H54 (cell line): ENCODE measurements around the gene EVX1.
A peak's percentile ranks its signal among the peaks of the same experiment; 100 is the strongest.

Experiments
- DNase-seq: peaks from one replicate; pipeline ENCODE4 v3.0.0; 2011; ENCODE audit warnings: low spot score, mixed read lengths; ENCODE audit not compliant: insufficient read length
- FAIRE-seq: peaks from 3 replicates; lab custom pipeline; 2011; peaks lifted over from hg19 to GRCh38; lab: Jason Lieb, UNC
- POLR2A ChIP-seq: IDR thresholded peaks from 2 replicates; pipeline ENCODE4 v1.6.1; 2011; ENCODE audit warnings: low read depth, mild to moderate bottlenecking, low read length

Gene EVX1

GRCh38 chr7:27235387-27236311 lies 7.0 kb upstream of the EVX1 start:
- no peak for FAIRE-seq
- DNase-seq: no peak
- TF ChIP-seq POLR2A: no peak

DNA sequence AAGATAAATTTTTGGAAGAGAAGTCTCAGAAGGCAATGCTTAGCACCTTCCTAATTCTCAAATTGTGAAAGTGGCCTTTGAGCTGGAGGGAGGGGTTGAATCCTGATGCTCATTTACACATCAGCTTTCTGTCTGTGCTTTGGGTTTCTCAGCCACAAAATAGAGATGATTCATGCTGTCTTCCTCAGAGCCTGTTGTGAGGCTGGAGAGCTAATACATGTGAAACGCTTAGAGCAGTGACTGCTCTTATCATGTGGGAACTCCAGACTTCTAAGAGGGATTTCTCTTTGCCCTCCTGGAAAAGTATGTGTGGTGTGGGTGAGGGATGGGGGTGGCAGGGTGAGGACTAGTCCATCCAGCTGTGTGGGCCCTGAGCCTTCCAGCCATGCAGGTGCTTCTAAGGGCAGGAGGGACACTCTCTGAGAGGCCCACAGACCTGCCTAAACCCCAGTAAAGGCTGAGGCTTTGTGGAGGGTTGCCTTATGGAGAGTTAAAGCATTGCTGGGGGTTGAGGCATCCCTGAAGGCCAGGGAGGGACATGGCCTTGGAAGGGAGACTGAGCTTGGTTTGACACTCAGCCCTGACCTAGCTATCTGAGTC lies 4.8 kb upstream of the EVX1 start:
- TF ChIP-seq POLR2A: no peak
- DNase-seq: peak; percentile 97
- peak; percentile 84 for FAIRE-seq

GRCh38 chr7:27238979-27239386 lies 3.6 kb upstream of the EVX1 start:
- no peak for TF ChIP-seq POLR2A
- no peak for DNase-seq
- FAIRE-seq: no peak

GRCh38 chr7:27239387-27240014 lies 3.1 kb upstream of the EVX1 start:
- TF ChIP-seq POLR2A: no peak
- FAIRE-seq (no peak), DNase-seq (no peak)

DNA sequence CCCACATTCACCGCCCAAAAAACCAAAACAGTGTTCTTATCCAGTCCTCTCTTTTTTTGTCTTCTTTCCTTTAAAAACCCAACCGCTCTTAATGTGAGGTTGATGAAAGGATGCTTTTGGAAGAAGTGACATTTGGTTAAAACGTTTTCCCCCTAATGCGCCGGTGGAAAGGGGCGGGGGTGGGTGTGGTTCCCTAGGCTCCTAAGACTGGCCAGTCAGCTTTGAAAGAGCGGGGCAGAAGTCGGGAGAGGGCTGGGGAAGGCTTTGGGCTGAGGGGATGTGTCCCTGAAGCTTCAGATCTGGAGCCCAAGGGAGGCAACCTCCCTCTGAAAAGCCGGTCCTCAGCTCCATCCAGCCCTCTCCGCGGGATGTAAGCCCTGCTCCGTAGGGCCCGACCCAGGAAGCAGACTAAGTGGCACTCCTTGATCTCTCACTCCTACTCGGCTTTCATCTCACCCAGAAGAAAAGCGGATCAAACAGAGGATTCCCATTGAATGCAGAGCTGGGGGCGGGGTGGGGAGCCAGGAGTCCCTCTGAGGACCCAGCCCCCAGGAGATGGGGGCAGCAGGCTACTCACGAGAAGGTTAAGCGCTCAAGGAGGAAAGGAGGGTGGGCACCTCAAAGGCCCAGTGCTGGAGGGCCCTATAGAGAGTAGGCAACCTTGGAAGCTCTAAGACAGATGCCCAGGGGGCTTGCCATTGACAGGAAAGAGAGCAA lies 2.4 kb upstream of the EVX1 start:
- FAIRE-seq (no peak), DNase-seq (no peak)
- TF ChIP-seq POLR2A: no peak

GRCh38 chr7:27241189-27242056 lies 1.2 kb upstream of the EVX1 start:
- DNase-seq (no peak), FAIRE-seq (no peak)
- no peak for TF ChIP-seq POLR2A

- no peak for TF ChIP-seq POLR2A
- FAIRE-seq (no peak), DNase-seq (no peak)
These were observed 448 bp upstream of the EVX1 start for GRCh38 chr7:27242154-27242553.

DNA sequence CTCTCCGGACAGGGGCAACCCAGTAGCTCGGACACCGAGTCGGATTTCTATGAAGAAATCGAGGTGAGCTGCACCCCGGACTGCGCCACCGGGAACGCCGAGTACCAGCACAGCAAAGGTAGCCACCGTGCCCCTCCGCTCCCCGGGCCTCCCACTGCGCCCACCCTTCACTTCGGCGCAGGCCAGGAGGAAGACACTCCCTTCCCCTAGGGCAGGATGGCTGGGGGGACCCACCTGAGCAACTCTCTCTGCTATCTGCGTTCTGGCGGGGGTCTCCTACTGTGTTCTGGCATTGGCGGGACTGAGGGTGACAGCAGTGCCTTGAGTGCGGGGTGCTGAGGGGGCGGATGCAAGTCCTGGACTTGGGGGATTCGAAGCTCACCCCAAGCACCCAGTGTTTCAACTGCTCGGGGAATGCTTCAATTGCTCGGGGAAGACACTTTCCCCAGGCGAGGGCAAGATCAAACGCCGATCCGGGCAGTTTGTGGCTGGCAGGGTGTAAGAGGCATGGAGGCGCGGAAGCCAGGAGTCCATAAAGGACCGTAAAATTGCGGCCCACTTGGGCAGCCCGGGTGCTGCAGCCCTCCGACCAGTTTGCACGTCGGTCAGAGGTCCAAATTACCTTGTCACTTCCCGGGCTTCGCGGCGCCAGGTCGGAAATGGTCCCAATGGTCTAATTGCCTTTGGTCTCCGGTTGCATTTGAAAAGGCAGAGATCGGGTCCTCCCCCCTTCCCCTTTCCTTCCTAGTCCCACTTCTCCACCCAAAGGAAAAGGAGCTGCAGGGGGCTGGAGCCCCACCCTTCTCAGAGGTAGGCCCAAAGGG lies 950 bp downstream of the EVX1 start:
- TF ChIP-seq POLR2A: no peak
- FAIRE-seq (no peak), DNase-seq (no peak)

- no peak for FAIRE-seq
- TF ChIP-seq POLR2A: no peak
- no peak for DNase-seq
These were observed 2.0 kb downstream of the EVX1 start for GRCh38 chr7:27244488-27245123.

- no peak for FAIRE-seq
- DNase-seq: no peak
- no peak for TF ChIP-seq POLR2A
These were observed 2.7 kb downstream of the EVX1 start for GRCh38 chr7:27245124-27245797.

- FAIRE-seq: no peak
- no peak for DNase-seq
- TF ChIP-seq POLR2A: no peak
These were observed 3.4 kb downstream of the EVX1 start for GRCh38 chr7:27245798-27246691.
